GM18502 (cell line): ENCODE data around the gene CAMK2B.
"Not testable (repeated sequence)": the region's sequence is repeated elsewhere in the genome, so short reads cannot be mapped to it uniquely, and the experiment has no call there.

Experiments
- ATAC-seq: cut with Tn5 transposase; IDR thresholded peaks from one replicate; pipeline ENCODE4 v1.9.1; 2021; ENCODE audit warnings: mild to moderate bottlenecking; ENCODE audit not compliant: unreplicated experiment, poor library complexity

Gene CAMK2B

DNA sequence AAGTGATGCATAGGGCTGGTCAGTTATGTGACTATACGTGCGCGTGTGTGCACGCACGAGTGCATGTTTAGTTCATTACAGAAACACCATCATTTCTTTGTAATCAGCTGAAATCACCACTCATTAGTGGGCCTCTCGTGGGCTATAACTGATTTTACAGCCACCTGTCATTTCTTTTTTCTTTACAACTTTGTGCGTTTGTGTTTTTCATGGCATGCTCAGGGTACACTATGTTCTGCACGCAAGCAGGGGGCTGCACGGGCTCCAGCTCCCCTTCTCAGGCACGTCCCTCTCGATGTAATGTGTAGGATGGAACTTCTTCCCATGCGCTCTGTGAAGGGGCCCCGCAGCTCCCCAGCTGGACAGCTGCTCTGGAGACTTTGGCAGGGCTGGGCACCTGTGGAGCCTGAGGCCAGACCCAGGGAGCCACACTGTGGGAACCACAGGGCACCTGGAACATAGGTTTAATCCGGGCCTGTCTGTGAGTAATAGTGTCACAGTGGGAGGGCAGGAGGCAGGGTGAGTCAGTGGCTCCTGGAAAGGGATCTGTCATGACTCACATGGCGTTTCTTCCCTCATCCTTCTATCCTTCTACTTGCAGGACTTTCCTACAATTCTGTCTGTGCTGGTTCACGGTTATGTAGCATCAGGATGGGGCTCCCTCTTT, 141.1 kb downstream of the CAMK2B start:
- ATAC-seq = no peak

DNA sequence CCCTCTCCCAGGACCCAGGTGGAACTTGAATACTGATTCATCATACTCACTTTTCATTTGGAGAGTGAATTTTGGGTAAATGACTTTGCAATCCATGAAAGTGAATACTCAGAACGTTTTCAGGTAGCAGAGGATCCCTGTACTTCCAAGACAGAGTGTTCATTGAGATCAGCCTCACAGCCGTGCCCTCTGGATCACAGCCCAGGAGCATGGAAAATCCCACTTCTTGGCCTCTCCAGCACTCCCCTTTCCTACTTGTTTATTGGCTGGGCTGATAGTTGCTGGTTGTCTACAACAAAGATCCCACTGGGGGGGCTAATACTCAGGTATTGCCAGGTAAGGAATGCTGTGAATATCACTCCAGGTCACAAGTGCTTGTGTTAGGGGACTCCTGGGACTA, 142.0 kb downstream of the CAMK2B start:
- ATAC-seq = no peak

DNA sequence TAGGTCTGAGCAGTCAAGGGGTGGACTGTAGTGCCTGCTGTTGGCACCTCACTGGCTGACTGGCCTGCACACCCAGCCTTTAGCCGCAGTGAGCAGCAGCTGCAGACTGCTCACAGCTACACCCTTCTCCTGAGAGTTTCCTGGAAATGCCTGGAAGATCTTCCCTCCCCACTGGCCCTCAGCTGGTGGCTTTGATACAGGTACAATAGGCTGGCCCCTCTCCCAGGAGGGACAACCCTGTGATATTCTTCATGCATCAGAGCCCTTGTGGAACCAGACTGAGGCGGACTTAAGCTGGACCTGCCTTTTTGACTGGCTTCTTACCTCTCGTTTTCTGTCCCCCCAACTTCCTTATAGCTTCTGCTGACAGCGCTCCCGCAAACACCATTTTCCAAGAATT, 142.6 kb downstream of the CAMK2B start:
- ATAC-seq = no peak

DNA sequence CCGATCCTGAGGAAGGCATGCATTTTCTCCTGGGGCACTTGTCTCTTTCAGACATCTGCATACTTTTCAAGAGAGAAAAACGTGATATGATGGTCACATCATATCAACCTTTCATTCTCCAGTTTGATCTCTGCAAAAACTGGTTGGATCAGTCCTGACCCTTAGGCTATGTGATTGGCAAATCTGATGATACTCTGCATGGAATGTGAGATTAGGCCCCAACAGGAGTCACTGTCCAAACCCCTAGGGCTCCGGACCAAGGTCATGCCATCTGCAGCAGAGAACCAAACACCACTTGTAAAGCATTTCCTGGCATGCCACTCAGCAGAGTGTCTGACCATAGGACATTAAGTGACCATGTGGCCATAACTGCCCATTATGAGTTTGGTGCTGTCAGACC, 144.8 kb downstream of the CAMK2B start:
- ATAC-seq = no peak

DNA sequence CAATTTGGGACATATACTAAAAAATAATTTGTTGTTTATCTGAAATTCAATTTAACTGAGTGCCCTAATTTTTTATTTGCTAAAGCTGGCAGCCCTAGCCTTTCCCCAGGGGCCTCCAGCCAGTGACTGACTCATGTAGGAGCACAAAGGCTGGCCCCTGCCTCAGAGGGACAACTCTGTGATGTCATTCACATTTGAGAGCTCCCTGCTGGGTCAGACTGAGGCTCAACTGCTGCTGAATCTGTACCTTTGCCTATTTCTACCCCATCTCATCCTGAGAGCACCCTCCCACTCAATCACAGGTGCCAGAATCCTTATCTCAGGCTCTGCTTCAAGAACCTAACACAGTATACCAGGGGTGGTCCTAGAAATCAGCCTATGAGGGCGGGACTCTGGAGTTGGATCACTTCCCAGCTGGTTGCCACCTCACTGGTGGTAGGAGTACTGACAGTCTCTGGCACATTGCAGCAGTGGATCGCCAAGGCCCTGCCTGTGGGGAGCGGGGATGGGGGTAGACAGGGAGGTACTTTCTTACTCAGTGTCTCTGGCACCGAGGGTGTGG, 147.7 kb downstream of the CAMK2B start:
- no peak for ATAC-seq

DNA sequence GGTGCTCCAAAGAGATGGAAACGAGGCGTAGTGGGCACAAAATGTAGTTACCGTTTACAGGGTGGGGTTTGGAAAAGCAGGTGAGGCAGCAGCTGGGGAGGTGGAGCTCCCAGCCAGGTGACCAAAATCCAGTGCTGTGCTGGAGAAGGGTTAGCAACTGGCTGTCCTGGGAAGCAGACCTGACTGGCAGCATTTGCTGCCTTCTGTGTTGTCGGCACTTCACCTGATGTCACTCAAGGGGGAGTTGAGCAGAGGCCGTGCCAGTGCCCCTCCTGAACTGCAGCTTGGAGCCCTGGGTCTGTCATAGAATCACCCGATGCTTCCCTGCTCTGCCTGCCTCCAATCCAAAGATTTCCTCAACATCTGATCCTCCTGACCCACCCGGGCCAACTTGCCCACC, 148.9 kb downstream of the CAMK2B start:
- ATAC-seq = no peak

DNA sequence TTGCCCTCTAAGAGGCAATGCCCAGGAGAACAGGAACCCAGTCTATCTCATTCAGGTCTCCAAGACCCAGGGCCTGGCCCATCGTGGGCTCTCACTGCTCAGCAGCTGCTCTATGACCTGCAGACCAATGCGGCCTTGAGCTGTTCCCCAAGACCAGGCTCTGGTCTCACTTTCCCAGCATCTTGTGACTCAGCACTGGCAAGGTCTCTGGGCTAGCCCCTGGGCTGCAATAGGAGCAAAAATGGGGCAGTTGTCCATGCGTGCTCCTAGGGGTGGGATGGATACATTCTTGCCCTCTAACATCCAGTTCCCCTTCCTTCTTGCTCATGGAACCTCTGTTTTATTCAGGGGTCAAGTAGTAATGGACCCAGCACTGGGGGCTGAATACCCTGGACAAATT, 149.7 kb downstream of the CAMK2B start:
- ATAC-seq = no peak

DNA sequence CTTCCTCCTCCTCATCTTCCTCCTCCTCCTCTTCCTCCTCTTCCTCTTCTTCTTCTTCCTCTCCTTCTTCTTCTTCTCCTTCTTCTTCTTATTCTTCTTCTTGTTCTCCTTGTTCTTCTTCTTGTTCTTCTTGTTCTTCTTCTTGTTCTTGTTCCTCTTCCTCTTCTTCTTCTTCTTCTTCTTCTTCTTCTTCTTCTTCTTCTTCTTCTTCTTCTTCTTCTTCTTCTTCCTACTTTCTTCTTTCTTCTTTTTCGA, 150.8 kb downstream of the CAMK2B start:
- not testable (repeated sequence) for ATAC-seq

DNA sequence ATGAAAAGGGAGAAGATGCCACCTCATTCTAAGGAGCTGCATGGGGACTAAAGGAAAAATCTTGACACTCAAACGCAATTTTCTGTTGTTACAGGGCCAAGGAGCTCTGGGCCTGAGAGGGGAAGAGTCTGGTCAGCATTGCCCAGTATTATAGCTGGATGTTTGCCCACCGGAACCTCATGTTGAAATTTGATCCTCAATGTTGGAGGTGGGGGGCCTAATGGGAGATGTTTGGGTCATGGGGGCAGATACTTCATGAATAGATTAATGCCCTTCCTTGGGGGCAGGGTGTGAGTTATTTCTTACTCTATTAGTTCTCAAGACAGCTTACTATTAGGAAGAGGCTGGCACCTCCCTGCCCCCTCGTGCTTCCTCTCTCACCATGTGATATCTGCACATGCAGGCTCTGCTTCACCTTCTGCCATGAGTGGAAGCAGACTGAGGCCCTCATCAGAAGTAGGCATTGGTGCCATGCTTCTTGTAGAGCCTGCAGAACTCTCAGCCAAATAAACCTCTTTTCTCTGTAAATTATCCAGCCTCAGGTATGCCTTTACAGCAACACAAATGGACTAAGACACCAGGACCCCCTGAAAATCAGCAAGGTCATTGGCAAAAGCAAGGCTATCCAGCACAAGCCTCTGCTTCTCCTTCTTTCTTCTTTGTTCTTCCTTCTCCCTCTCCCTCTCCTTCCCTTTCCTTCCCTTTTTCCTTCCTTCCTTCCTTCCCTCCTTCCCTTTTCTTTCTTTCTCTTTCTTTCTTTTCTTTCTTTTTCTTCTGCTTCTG, 151.3 kb downstream of the CAMK2B start:
- ATAC-seq = no peak

DNA sequence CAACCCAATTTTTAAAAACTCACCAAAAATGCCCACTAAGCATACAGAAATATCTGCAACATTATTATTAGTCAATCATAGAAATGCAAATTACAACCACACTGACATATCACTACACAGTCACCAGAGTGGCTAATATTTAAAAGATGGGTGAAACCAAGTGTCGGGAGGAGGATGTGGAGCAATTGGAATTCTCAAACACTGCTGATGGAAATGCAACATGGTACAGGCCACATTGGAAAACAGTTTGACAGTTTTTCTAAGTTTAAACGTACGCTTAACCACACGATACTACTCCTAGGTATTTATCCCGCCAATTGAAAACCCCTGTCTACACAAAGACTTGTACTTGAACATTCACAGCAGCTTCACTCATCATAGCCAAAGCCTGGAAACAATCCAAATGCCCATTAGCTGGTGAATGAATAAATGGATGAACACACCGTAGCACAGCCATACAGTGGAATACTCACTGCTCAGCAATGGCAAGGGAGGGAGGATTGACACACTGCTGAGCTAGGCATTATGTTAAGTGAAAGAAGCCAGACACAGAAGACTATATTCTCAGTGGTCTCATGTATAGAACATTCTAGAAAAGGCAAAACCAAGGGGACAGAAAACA, 152.5 kb downstream of the CAMK2B start:
- no peak for ATAC-seq

DNA sequence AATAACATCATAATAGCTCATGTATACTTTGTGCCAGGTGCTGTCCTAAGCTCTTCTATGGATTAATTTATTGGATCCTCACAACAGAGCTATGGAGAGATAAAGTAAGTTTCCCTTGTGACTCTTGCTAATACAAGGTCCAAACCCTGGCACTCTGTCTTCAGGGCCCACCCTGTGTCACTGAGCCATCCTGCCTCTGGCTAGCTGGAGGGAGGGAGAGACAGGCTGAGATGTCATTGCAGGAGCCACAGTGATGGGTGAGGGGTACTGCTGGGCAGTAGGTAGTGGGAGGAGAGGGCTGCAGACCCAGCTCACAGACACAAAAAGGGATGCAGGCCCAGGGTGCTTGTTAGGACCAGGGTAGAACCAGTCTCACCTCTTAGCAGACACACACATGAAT, 153.0 kb downstream of the CAMK2B start:
- ATAC-seq = no peak

DNA sequence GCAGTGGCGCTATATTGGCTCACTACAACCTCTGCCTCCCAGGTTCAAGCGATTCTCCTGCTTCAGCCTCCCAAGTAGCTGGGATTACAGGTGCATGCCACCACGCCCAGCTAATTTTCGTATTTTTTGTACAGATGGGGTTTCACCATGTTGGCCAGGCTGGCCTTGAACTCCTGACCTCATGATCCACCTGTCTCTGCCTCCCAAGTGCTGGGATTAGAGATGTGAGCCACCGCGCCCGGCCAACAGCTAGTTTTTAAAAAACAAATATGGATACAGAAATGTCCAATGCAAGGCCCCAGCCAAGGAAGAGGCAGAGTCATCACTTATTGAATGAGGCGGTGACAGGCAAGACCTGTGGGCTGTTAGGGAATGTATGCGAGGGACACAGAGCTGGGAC, 153.5 kb downstream of the CAMK2B start:
- not testable (repeated sequence) for ATAC-seq

DNA sequence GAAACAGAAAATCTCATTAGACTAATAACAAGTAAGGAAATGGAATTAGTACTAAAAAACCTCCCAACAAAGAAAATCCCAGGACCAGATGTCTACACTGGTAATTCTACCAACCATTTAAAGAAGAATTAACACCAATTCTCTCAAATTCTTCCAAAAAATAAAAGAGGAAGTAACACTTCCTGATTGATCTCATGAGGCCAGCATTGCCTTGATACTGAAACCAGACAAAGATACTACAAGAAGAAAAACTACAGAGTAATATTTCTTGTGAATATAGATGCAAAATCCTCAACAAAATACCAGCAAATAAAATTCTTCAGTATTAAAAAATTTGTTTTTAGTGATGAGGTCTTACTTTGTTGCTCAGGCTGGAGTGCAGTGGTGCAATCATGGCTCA, 157.5 kb downstream of the CAMK2B start:
- no peak for ATAC-seq
